GM21528 (cell line): ENCODE data around the gene C1orf116.

Experiments used
- ATAC-seq: cut with Tn5 transposase; IDR thresholded peaks from one replicate; pipeline ENCODE4 v1.9.1; 2021; ENCODE audit warnings: mild to moderate bottlenecking, moderate library complexity; ENCODE audit not compliant: unreplicated experiment, low FRiP score

Gene C1orf116

GRCh38 chr1:207032528-207033017 is at the start of gene C1orf116:
Gene C1orf116, minus strand, starts transcription at chr1:207032756. Its CDS starts 5,158 bp downstream, at chr1:207027598.
- no peak for ATAC-seq

DNA sequence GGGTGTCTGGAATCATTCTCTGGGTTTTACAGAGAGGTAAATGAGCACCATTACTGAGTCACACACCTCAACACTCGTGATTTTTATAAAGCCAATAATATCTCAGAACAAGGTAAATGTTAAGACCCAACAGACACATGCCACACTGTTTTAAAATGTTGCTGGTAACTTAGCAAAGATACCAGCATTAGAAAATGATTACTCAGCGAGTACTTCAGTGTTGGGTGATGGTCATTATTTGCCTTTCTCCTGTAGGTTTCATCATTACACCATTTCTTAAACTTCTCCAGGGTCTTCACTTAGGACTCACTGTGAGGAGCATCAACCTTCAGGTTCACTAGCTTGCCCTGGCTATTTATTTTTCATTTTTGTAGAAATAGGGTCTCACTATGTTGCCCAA is 49.2 kb upstream of the C1orf116 start:
- no peak for ATAC-seq

- no peak for ATAC-seq
These were observed 48.5 kb upstream of the C1orf116 start for GRCh38 chr1:207081088-207081487.

DNA sequence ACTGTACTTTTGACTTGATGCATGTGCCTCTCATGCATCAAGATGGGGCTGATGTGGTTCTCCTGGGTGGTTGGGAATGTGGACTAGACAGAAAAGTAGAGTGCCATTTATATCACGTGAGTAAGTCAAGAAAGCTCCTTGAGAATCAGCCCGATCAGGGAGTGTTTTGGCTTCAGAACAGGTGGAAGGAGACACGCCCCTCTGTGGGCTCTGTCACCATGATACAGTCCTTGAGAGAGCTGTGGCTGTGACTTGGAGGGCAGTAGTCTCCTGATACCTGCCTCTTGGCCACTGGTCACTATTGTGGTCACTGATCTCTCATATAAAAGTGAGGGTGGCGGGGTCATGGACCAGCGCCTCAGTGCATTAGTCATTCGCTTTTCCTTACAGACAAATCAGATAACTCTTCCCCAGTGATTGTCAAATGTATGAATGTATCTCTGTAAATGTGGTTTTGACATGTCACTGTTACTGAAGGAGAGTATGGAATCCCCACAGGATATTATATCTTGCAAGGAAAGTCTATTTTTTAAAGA is 47.2 kb upstream of the C1orf116 start:
- ATAC-seq = no peak

- no peak for ATAC-seq
These were observed 46.1 kb upstream of the C1orf116 start for GRCh38 chr1:207078578-207079132.

GRCh38 chr1:207077470-207078377 is 45.2 kb upstream of the C1orf116 start:
- no peak for ATAC-seq

DNA sequence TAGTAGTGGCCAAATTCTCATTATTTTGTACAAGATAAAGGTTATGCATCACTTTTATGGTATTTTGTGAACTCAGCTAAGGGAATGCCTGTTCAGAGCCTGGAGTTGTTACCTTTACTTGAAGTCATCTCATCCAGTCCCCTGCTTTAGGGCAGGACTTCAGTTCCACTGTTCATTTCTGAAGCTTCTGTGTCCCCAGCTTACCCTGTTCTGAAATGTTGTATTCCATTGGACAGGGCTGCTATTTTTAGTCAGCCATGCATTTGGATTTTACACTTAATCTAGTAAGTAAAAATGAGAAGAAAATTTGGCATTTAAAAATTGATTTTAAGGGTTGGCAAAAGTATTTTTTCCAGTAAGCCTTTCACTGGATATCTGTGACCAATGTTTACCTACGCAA is 44.5 kb upstream of the C1orf116 start:
- ATAC-seq = no peak

GRCh38 chr1:207076181-207076955 is 43.8 kb upstream of the C1orf116 start:
- ATAC-seq = no peak

DNA sequence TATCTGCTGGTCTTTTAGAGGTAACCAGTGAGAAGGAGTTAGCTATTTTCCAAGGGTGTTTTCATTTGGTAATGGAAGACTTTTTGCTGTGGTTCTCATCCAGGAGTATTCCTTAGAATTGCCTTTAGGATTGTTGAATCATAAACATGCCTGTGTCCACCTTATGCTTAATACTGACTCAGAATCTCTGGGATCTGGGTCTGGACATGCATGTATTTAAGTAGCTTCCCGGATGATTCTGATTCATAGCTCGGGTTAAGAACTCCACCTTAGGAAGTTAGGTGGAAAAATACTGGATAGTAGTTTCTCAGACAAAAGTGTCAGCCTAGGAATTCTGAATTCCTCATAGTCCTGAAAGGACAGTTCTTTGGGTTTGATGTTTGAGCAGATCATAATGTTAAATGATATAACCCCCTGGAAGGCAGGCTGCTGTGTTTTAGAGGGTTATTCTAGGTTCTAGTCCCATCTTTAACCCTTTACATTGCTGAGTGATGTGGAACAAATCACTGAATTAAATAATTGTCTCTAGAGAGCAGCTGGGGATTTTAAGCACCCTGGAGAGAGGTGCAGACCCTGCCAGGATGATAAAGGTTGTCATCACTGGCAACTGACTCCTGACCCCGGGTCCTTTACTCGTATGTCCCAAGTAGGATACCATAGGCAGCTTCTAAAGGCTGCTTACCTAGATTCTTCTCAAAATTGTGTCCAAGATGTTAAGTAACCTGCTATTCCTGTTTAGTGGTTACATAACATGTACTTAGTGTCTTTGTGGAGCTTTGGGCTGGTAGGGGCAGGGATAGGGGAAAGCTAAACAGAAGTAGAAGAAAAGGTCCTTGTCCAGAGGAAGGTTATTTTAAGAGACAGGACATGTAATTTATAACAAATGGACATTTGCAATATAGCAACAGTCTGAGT is 41.6 kb upstream of the C1orf116 start:
- ATAC-seq = no peak

- ATAC-seq = no peak
These were observed 39.7 kb upstream of the C1orf116 start for GRCh38 chr1:207072233-207072632.

- no peak for ATAC-seq
These were observed 38.9 kb upstream of the C1orf116 start for GRCh38 chr1:207071426-207071825.

DNA sequence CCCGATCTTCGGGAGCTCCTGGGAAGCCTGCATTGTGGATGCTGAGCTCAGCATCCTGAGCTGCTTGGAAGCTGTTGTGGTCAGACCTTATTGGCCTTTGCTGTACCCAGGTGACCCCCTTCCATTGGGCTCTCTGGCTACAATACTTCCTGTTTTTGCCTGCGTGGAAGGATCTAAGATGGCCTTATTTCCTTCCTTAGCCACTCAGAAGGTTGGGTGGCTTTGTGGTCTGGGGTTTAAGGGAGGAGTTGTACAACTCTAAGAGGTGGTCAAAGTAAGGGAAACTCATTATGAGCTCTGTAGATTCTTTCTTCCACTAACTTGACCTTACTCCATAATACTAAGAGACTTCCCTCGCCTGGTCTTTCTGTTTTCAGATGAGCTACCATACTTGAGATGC is 38.3 kb upstream of the C1orf116 start:
- no peak for ATAC-seq

- no peak for ATAC-seq
These were observed 37.4 kb upstream of the C1orf116 start for GRCh38 chr1:207069858-207070506.

- ATAC-seq = no peak
These were observed 36.5 kb upstream of the C1orf116 start for GRCh38 chr1:207069061-207069460.

- no peak for ATAC-seq
These were observed 35.1 kb upstream of the C1orf116 start for GRCh38 chr1:207067665-207068064.

DNA sequence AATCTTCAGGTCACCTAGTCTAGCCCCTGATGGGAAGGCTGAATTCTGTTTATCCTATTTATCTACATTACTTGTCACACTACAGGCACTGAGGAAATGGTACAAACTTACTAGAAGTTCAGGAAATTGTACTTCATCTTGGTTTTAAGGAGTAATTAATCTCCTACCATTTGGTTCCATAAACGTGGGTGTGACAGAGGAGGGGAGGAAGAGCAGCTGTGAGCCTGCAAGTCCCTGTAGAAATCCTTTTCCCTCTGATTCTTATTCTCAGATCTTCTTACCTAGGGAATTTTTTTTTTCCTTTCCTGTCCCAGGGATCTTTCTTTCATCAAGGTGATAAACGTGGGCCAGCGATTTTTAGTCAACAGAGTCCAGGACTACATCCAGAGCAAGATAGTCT is 34.6 kb upstream of the C1orf116 start:
- ATAC-seq = no peak

- no peak for ATAC-seq
These were observed 32.0 kb upstream of the C1orf116 start for GRCh38 chr1:207064561-207064960.

- ATAC-seq = no peak
These were observed 30.5 kb upstream of the C1orf116 start for GRCh38 chr1:207063014-207063413.

DNA sequence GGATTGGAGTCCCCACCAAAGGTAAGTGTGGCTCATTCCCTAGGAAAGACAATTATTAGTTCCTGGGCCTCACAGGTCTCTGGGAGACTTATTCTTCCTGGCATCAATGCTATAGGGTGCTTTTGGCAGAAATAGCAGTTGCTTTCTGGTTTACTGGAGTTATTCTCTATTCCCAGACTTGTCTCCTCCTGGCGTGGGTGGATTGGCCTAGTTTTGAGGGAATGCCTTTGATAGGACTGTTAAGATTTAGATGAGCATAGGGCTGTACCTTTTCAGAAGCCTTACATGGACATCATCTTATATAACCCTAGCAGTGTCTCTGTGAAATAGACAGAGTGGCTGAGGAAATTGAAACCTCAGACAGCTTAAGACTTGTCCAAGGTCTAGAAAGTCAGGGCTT is 29.5 kb upstream of the C1orf116 start:
- ATAC-seq = no peak
